GM10248 (cell line): ENCODE results near the gene MICALL2.

Experiments used
- CTCF ChIA-PET: fragments of 300-600 bp; sonication (Branson Sonifier 250); formaldehyde crosslinking; extraction: SDS; loops from one replicate; lab custom pipeline; 2021; ENCODE audit warnings: antibody characterized with exemption; lab: Yijun Ruan, JAX
- POLR2A ChIA-PET: fragments of 350-650 bp; sonication (Branson Sonifier 250); formaldehyde crosslinking; extraction: SDS; loops from one replicate; lab custom pipeline; 2020; ENCODE audit warnings: antibody characterized with exemption; lab: Yijun Ruan, JAX
- DNase-seq: peaks from one replicate; pipeline ENCODE4 v3.0.0; 2012; ENCODE audit errors: extremely low spot score
- CTCF ChIP-seq: IDR thresholded peaks from 2 replicates; pipeline ENCODE4 v1.5.1; 2012; ENCODE audit warnings: mild to moderate bottlenecking, low read depth; ENCODE audit errors: extremely low read depth, missing control alignments, control extremely low read depth

Gene MICALL2

GRCh38 chr7:1497293-1497927 lies 38.1 kb upstream of the MICALL2 start:
- no peak for DNase-seq
- no peak for TF ChIP-seq CTCF
- ChIA-PET CTCF (interaction anchor here (2.2 kb wide), 1 partner anchor 23 kb away, joined by 7 read pairs; no protein-coding TSS in a partner anchor), POLR2A (no interaction called here)

GRCh38 chr7:1496531-1497292 lies 37.4 kb upstream of the MICALL2 start:
- POLR2A ChIA-PET = no interaction called here
- no peak for DNase-seq
- TF ChIP-seq CTCF = no peak
- CTCF ChIA-PET = interaction anchor here (2.2 kb wide), 1 partner anchor 22 kb away, joined by 7 read pairs; no protein-coding TSS in a partner anchor

DNA sequence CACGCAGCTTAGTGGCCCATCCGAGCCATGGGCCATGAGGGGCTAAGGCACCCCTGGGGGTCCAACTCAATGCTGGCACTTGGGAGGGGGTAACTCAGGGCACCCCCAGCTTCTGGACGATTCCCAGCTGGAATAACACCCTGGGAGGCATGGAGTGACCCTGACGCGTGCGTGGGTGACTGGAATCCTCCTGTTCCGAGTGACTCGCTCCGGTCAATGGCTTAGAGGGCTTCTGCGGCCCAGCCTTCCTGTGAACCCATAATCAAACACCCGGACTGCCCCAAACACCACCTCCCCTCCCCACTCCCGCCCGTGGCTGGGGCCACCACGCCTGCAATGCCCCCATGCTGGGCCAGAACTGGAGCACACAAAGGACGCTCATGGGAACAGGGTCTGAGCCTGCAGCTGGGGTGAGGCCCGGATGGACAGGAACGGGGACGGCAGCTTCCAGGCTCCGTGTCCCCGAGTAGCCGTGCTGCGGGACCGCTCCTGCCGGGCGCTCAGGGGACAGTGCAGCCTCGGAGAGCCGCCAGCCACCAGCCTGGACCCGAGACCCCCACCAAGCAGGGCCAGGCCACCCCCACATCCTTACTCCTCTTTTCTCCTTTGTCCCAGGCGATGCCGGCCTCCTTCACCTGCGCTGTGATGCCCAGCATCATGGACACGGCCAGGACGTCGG lies 36.4 kb upstream of the MICALL2 start:
- ChIA-PET POLR2A (no interaction called here), CTCF (no interaction called here)
- no peak for TF ChIP-seq CTCF
- DNase-seq = no peak

- TF ChIP-seq CTCF = no peak
- DNase-seq = no peak
- CTCF ChIA-PET = no interaction called here
- POLR2A ChIA-PET = no interaction called here
Observed at GRCh38 chr7:1494866-1495563, 35.7 kb upstream of the MICALL2 start.

GRCh38 chr7:1494447-1494846 lies 35.2 kb upstream of the MICALL2 start:
- DNase-seq = no peak
- no peak for TF ChIP-seq CTCF
- ChIA-PET CTCF (no interaction called here), POLR2A (no interaction called here)

DNA sequence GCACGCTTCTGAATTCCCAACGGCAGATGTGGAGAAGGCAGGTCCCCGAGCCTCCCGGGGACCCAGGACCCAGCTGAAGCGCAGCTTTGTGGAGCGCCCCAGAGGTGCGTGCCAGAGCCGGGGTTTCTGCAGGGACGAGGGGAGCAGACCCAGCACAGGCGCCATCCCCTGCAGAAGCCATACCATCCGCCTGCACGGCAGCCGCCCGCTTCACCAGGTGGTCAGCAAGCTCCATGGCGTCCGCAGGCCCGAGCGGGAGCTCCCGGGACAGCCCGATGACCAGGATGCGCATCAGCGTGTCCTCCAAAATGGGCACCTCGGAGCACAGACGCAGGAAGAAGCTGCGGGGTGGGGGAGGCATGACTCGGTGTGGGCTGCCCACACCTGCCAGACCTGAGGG lies 34.3 kb upstream of the MICALL2 start:
- TF ChIP-seq CTCF = no peak
- ChIA-PET POLR2A (interaction anchor here (0.6 kb wide), 1 partner anchor 16 kb away, joined by 6 read pairs; no protein-coding TSS in a partner anchor), CTCF (interaction anchor here (0.8 to 1.7 kb wide), 2 partner anchors 10 to 20 kb away, joined by 3 to 5 read pairs; partner anchors contain the start of gene INTS1)
- DNase-seq = no peak
